ENCODE measurements around the gene MED8.

GRCh38 chr1:43348343-43348808, 41.2 kb downstream of the MED8 start:
- TF ChIP-seq CREB1 (IDR thresholded peaks at IDR 0.05) (no peak), CREB1 (CRISPR knock-in tag; IDR thresholded peaks at IDR 0.05) (no peak), SP1 (IDR thresholded peaks at IDR 0.05) (no peak), SP1 (CRISPR knock-in tag; IDR thresholded peaks at IDR 0.05) (no peak), BRCA1 (CRISPR knock-in tag; IDR thresholded peaks at IDR 0.05) (no peak), CTCF (CRISPR knock-in tag; IDR thresholded peaks at IDR 0.05) (no peak), EHMT2 (IDR thresholded peaks at IDR 0.05; ENCODE audit: borderline replicate concordance, low read depth, low read length) (no peak), ZBTB8A (CRISPR knock-in tag; IDR thresholded peaks at IDR 0.05; ENCODE audit: borderline replicate concordance, low read depth) (no peak), TARDBP (CRISPR knock-in tag; IDR thresholded peaks at IDR 0.05) (no peak), FOXK1 (CRISPR knock-in tag; IDR thresholded peaks at IDR 0.05; ENCODE audit: borderline replicate concordance, low read depth) (no peak), EZH2 (conservative IDR thresholded peaks at IDR 0.05; ENCODE audit: low read depth, low read length) (no peak)
- TF ChIP-seq, protein P1, sequence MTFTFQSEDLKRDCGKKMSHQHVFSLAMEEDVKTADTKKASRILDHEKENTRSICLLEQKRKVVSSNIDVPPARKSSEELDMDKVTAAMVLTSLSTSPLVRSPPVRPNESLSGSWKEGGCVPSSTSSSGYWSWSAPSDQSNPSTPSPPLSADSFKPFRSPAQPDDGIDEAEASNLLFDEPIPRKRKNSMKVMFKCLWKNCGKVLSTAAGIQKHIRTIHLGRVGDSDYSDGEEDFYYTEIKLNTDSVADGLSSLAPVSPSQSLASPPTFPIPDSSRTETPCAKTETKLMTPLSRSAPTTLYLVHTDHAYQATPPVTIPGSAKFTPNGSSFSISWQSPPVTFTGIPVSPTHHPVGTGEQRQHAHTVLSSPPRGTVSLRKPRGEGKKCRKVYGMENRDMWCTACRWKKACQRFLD (CRISPR knock-in tag; IDR thresholded peaks at IDR 0.05; ENCODE audit: borderline replicate concordance): no peak
- TF ChIP-seq, protein P2, sequence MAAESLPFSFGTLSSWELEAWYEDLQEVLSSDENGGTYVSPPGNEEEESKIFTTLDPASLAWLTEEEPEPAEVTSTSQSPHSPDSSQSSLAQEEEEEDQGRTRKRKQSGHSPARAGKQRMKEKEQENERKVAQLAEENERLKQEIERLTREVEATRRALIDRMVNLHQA (CRISPR knock-in tag; IDR thresholded peaks at IDR 0.05): no peak
- TF ChIP-seq, protein P3, sequence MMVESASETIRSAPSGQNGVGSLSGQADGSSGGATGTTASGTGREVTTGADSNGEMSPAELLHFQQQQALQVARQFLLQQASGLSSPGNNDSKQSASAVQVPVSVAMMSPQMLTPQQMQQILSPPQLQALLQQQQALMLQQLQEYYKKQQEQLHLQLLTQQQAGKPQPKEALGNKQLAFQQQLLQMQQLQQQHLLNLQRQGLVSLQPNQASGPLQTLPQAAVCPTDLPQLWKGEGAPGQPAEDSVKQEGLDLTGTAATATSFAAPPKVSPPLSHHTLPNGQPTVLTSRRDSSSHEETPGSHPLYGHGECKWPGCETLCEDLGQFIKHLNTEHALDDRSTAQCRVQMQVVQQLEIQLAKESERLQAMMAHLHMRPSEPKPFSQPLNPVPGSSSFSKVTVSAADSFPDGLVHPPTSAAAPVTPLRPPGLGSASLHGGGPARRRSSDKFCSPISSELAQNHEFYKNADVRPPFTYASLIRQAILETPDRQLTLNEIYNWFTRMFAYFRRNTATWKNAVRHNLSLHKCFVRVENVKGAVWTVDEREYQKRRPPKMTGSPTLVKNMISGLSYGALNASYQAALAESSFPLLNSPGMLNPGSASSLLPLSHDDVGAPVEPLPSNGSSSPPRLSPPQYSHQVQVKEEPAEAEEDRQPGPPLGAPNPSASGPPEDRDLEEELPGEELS (CRISPR knock-in tag; IDR thresholded peaks at IDR 0.05): no peak

All from HepG2 (cell line).